ENCODE data around the gene MCL1.
"Not testable (repeated sequence)": the region's sequence is repeated elsewhere in the genome, so short reads cannot be mapped to it uniquely, and the experiment has no call there.

The MCL1 gene

GRCh38 chr1:150602372-150602771 lies 23.0 kb upstream of the MCL1 start:
- DNase-seq (ENCODE audit: low read depth in 1 of 2, low spot score in 1 of 2): not testable (repeated sequence)

GRCh38 chr1:150601540-150601939 lies 22.1 kb upstream of the MCL1 start:
- DNase-seq (ENCODE audit: low read depth in 1 of 2, low spot score in 1 of 2): no peak

GRCh38 chr1:150598346-150598745 lies 18.9 kb upstream of the MCL1 start:
- not testable (repeated sequence) for DNase-seq (ENCODE audit: low read depth in 1 of 2, low spot score in 1 of 2)

- no peak for DNase-seq (ENCODE audit: low read depth in 1 of 2, low spot score in 1 of 2)
Measured at GRCh38 chr1:150596976-150597375, 17.6 kb upstream of the MCL1 start.

- DNase-seq (ENCODE audit: low read depth in 1 of 2, low spot score in 1 of 2): no peak
Measured at GRCh38 chr1:150596095-150596892, 16.9 kb upstream of the MCL1 start.

GRCh38 chr1:150582371-150582770 lies 3.0 kb upstream of the MCL1 start:
- no peak for DNase-seq (ENCODE audit: low read depth in 1 of 2, low spot score in 1 of 2)

- not testable (repeated sequence) for DNase-seq (ENCODE audit: low read depth in 1 of 2, low spot score in 1 of 2)
Measured at GRCh38 chr1:150581962-150582361, 2.6 kb upstream of the MCL1 start.

- not testable (repeated sequence) for DNase-seq (ENCODE audit: low read depth in 1 of 2, low spot score in 1 of 2)
Measured at GRCh38 chr1:150581437-150581836, 2.0 kb upstream of the MCL1 start.

- DNase-seq (ENCODE audit: low read depth in 1 of 2, low spot score in 1 of 2): not testable (repeated sequence)
Measured at GRCh38 chr1:150580966-150581365, 1.6 kb upstream of the MCL1 start.

GRCh38 chr1:150579945-150580642 lies 684 bp upstream of the MCL1 start:
- no peak for DNase-seq (ENCODE audit: low read depth in 1 of 2, low spot score in 1 of 2)

- no peak for DNase-seq (ENCODE audit: low read depth in 1 of 2, low spot score in 1 of 2)
Measured at GRCh38 chr1:150578272-150579109, 919 bp downstream of the MCL1 start.

- DNase-seq (ENCODE audit: low read depth in 1 of 2, low spot score in 1 of 2): no peak
Measured at GRCh38 chr1:150577557-150578271, 1.7 kb downstream of the MCL1 start.

- no peak for DNase-seq (ENCODE audit: low read depth in 1 of 2, low spot score in 1 of 2)
Measured at GRCh38 chr1:150576794-150577556, 2.4 kb downstream of the MCL1 start.

- DNase-seq (ENCODE audit: low read depth in 1 of 2, low spot score in 1 of 2): no peak
Measured at GRCh38 chr1:150576367-150576711, 3.1 kb downstream of the MCL1 start.

GRCh38 chr1:150575518-150576366 lies 3.7 kb downstream of the MCL1 start:
- DNase-seq (ENCODE audit: low read depth in 1 of 2, low spot score in 1 of 2): no peak

- no peak for DNase-seq (ENCODE audit: low read depth in 1 of 2, low spot score in 1 of 2)
Measured at GRCh38 chr1:150575072-150575489, 4.3 kb downstream of the MCL1 start.

GRCh38 chr1:150574260-150575071 lies 4.9 kb downstream of the MCL1 start:
- DNase-seq (ENCODE audit: low read depth in 1 of 2, low spot score in 1 of 2): no peak

- DNase-seq (ENCODE audit: low read depth in 1 of 2, low spot score in 1 of 2): not testable (repeated sequence)
Measured at GRCh38 chr1:150573648-150574071, 5.8 kb downstream of the MCL1 start.

Data from activated T-helper 1 cell treated with anti-CD3 and anti-CD28 coated beads, Interleukin-2, amount 50 U/mL, for 16 hours (primary cell).